Measurements from ENCODE around the gene ST8SIA3.

Gene ST8SIA3

GRCh38 chr18:57343833-57344232, 8.5 kb upstream of the ST8SIA3 start:
- TF ChIP-seq CTCF (IDR thresholded peaks at IDR 0.05; ENCODE audit: control insufficient read depth, extremely low read depth, insufficient read depth), result no peak
- no peak for DNase-seq (ENCODE audit: low read depth)
- no peak overlapping the region for H3K4me3 ChIP-seq (ENCODE audit: low read depth, low read length)

DNA sequence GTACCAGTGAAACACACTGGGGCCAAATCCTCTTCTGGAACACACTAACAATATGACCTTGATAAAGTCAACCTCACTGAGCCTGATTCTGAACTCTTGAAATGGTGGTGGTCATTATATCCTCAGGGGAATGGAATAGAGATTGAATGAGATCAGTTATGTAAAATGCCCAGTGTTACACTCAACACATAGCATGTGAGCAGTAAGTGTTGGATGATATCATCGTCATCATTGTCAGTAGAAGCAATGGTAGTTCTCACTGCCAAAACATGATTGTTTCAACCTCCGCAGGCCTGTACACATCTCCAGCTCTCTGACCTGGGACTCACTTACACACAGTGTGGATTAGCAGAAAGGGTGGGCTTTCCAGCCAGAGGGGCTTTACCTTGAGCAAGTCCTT, 5.5 kb upstream of the ST8SIA3 start:
- TF ChIP-seq CTCF (IDR thresholded peaks at IDR 0.05; ENCODE audit: control insufficient read depth, extremely low read depth, insufficient read depth), result no peak
- H3K4me3 ChIP-seq (ENCODE audit: low read depth, low read length), result no peak overlapping the region
- no peak for DNase-seq (ENCODE audit: low read depth)

DNA sequence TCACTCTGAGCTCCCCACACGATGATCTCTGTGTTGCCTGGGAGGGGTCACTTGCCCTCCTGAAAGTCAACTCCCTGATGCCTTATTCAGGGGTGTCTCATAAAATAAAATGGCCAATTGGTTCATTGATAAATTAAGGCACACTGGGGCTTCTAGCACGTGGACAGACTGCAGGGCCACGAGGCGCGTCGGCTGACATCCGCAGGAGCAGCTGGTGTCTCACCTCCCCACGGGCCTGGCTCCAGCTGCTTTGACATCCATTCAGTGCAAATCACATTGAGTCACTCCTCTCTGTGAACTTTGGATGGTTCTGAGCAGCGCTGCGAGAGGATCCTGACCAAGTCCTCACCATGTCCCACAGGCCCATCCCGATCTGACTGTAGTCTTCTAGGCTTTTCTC, 4.6 kb upstream of the ST8SIA3 start:
- no peak for DNase-seq (ENCODE audit: low read depth)
- TF ChIP-seq CTCF (IDR thresholded peaks at IDR 0.05; ENCODE audit: control insufficient read depth, extremely low read depth, insufficient read depth), result no peak
- no peak overlapping the region for H3K4me3 ChIP-seq (ENCODE audit: low read depth, low read length)

DNA sequence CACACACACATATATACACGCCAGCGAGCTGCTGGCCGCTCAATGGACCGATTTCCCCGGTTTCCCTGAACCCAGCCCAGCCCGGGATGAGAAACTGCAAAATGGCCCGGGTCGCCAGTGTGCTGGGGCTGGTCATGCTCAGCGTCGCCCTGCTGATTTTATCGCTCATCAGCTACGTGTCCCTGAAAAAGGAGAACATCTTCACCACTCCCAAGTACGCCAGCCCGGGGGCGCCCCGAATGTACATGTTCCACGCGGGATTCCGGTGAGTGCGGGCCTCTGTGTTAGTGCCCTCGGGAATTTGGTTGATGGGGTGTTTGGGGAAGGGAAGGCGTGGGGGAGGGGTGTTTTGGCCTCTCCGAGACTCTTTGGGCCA, 392 bp downstream of the ST8SIA3 start:
- DNase-seq (ENCODE audit: low read depth), result no peak
- no peak for TF ChIP-seq CTCF (IDR thresholded peaks at IDR 0.05; ENCODE audit: control insufficient read depth, extremely low read depth, insufficient read depth)
- H3K4me3 ChIP-seq (ENCODE audit: low read depth, low read length), result no peak overlapping the region

DNA sequence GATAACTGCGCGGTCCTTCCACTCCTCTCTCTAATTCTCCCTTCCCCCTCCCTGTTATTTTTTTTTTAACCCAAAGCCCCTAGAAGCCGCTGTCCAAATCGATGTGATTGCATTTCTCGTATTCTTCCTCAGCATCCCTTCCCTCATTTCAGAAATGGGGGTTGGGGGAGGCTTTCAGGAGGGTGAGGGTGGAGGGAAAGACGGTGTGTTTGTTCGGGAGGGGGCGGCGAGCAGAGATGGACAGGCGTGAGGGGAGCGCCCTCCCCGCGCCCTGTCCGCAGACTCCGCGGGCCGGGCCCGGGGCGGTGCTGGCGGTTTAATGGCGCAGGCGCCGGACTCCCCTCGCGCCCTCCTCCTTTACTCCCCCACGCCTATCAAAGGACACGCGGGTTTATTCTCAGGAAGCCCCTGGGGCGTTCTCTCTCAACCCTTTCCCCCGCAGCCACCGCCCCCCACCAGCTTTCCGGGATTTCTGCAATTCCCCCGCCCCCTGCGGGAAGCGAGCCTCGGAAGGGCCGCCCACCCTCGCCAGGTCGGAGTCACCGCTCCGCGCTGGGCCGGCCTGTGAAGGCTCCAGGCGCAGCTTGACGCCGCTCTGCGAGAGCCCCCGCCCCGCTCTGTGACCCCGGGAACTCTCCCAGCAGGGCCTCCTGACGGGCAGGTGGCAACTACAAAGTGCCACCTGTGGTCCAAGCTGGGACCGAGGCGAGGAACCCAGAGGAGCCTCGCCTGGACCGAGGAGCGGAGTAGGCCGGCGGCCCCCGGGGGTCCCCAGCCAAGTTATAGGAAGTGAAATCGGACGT, 981 bp downstream of the ST8SIA3 start:
- TF ChIP-seq CTCF (IDR thresholded peaks at IDR 0.05; ENCODE audit: control insufficient read depth, extremely low read depth, insufficient read depth), result no peak
- H3K4me3 ChIP-seq (ENCODE audit: low read depth, low read length), result no peak overlapping the region
- no peak for DNase-seq (ENCODE audit: low read depth)

- TF ChIP-seq CTCF (IDR thresholded peaks at IDR 0.05; ENCODE audit: control insufficient read depth, extremely low read depth, insufficient read depth), result no peak
- DNase-seq (ENCODE audit: low read depth), result no peak
- no peak overlapping the region for H3K4me3 ChIP-seq (ENCODE audit: low read depth, low read length)
Observed at GRCh38 chr18:57353940-57354461, 1.6 kb downstream of the ST8SIA3 start.

DNA sequence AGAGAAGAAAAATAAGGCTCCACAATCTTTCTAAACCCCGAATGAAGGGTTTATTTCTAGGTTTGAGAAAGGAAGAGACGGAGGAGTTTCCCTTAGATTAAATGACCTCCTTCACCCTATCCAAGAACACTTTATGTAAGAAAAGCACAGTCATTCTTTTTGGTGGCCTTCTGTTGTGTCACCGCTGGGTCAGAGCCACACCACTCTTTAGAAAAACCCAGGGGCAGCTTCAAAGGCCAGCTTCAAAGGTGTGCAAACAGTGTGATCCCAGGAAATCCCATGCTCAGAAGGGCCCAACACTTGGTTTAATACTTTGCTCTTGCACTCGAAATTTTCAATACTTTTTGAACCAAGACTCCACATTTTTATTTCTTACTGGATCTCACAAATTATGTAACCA, 7.1 kb downstream of the ST8SIA3 start:
- no peak overlapping the region for H3K4me3 ChIP-seq (ENCODE audit: low read depth, low read length)
- no peak for TF ChIP-seq CTCF (IDR thresholded peaks at IDR 0.05; ENCODE audit: control insufficient read depth, extremely low read depth, insufficient read depth)

More for the DNA sequence above, 7.1 kb downstream of the ST8SIA3 start:
- DNase-seq (ENCODE audit: low read depth), result no peak
